HL-60 (cell line): Measurements from ENCODE around the gene VIPR2.

ENCODE experiments used
- DNase-seq, 2 experiments: peaks; one replicate each; pipeline ENCODE4 v3.0.0-alpha.2; 2010 to 2020; ENCODE audit warnings: low read depth in 1 of 2, low spot score in 1 of 2
- H3K27ac ChIP-seq: fragments of 250-450 bp; sonication (Bioruptor Pico); replicated peaks from 2 replicates; pipeline ENCODE4 v1.5.1; 2020; ENCODE audit warnings: mild to moderate bottlenecking, moderate library complexity
- H3K27me3 ChIP-seq: fragments of 250-450 bp; sonication (Bioruptor Pico); 2 replicates; pipeline ENCODE4 v1.5.1; 2021; ENCODE audit warnings: mild to moderate bottlenecking, moderate library complexity; ENCODE audit not compliant: insufficient read depth, poor library complexity, severe bottlenecking
- H3K4me3 ChIP-seq: replicated peaks from 2 replicates; pipeline ENCODE4 v1.5.1; 2011; ENCODE audit warnings: mild to moderate bottlenecking, control low read depth, low read length; ENCODE audit not compliant: insufficient read depth
- GABPA ChIP-seq: IDR thresholded peaks from 2 replicates; pipeline ENCODE4 v1.6.1; 2012; ENCODE audit warnings: low read depth
- POLR2AphosphoS5 ChIP-seq: IDR thresholded peaks from 2 replicates; pipeline ENCODE4 v1.6.1; 2012; ENCODE audit warnings: low read depth
- REST ChIP-seq: IDR thresholded peaks from 2 replicates; pipeline ENCODE4 v1.6.1; 2012; ENCODE audit warnings: low read depth; ENCODE audit not compliant: insufficient replicate concordance
- SPI1 ChIP-seq: IDR thresholded peaks from 2 replicates; pipeline ENCODE4 v1.6.1; 2012; ENCODE audit warnings: low read depth, mild to moderate bottlenecking, borderline replicate concordance
- TF ChIP-seq, protein P1 (sequence below): IDR thresholded peaks from one replicate; pipeline ENCODE4 v1.5.1; 2011; ENCODE audit warnings: low read length, control low read depth, inconsistent platforms; ENCODE audit not compliant: insufficient read depth

Gene VIPR2

DNA sequence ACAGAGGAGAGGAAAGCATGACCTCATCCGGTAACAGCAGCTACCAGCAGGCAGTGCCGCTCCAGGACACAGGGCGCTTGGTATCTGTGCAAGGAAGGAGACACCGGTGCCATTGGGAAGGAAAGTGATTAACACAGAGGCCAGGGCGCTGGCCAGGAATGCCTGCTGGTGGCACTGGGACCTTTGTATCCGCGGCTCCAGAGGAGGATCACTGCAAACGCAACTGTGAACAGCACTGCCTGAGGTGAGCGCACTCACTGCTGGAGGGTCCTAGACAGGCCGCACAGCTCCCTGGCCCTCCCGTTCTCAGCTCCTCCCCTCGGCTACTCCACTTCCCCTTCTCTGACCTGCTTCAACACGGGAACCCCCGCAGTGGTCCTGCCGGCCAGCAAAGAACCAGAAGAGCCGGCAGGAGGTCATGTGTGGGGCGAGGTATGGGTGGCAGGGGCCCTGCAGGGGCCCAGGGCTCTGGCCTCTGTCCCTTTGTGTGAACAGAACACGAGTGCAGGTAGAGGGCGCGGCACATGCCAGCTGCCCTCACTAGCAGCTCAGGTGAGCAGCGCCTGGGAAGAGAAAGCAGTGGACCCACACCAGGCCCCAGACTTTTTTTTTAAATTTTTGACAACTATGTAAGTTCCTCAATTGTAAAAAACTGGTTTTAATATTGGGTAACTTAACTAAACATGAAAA lies 107.6 kb downstream of the VIPR2 start:
- H3K27me3 ChIP-seq, result no peaks in the 10 kb centered on the region
- TF ChIP-seq POLR2AphosphoS5, result no peak
- peak; percentile 44; the same call in 1 of the 2 replicates for TF ChIP-seq SPI1
- DNase-seq, result no peak
- no peak overlapping the region for H3K27ac ChIP-seq
- no peak overlapping the region for H3K4me3 ChIP-seq

DNA sequence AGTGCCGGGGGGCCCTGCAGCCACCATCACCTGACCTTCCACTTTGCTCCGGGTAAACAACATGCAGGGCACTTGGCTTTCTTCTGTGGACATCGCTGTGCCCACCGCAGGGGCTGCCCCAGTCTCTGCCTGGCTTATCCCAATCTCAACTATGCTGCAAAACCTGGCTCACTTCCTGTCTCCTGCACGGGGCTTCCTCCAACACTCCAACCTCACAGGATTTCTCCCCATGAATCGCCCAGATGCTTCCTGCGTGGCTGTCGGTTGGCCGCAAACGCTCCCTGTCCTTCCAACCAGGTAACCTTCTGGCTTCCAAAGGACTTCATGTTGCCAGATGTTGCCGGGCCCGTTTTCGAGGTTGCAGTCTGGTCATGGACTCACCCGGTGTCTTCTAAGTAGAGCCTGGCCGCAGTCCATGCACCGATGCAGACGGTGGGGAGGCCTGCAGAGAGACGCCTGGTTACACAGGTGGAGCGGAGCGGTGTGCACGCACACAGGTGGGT lies 109.0 kb downstream of the VIPR2 start:
- Histone ChIP-seq H3K27ac (no peak overlapping the region), H3K27me3 (peaks cover 6% of the 10 kb centered on the region), H3K4me3 (no peak overlapping the region)
- no peak for TF ChIP-seq REST
- no peak for TF ChIP-seq POLR2AphosphoS5
- no peak for TF ChIP-seq SPI1
- TF ChIP-seq GABPA, result no peak
- no peak for DNase-seq

GRCh38 chr7:159034988-159035387 lies 109.7 kb downstream of the VIPR2 start:
- H3K27ac ChIP-seq, result no peak overlapping the region

GRCh38 chr7:159034394-159034793 lies 110.3 kb downstream of the VIPR2 start:
- TF ChIP-seq REST (no peak), GABPA (no peak), POLR2AphosphoS5 (no peak), SPI1 (no peak)
- TF ChIP-seq, protein P1, sequence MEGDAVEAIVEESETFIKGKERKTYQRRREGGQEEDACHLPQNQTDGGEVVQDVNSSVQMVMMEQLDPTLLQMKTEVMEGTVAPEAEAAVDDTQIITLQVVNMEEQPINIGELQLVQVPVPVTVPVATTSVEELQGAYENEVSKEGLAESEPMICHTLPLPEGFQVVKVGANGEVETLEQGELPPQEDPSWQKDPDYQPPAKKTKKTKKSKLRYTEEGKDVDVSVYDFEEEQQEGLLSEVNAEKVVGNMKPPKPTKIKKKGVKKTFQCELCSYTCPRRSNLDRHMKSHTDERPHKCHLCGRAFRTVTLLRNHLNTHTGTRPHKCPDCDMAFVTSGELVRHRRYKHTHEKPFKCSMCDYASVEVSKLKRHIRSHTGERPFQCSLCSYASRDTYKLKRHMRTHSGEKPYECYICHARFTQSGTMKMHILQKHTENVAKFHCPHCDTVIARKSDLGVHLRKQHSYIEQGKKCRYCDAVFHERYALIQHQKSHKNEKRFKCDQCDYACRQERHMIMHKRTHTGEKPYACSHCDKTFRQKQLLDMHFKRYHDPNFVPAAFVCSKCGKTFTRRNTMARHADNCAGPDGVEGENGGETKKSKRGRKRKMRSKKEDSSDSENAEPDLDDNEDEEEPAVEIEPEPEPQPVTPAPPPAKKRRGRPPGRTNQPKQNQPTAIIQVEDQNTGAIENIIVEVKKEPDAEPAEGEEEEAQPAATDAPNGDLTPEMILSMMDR, result no peak
- no peak overlapping the region for H3K27ac ChIP-seq
- no peak for DNase-seq
- peaks cover 7% of the 10 kb centered on the region for H3K27me3 ChIP-seq
- H3K4me3 ChIP-seq, result no peak overlapping the region

More at GRCh38 chr7:159034988-159035387, 109.7 kb downstream of the VIPR2 start:
- TF ChIP-seq SPI1 (no peak), REST (no peak)
- no peak overlapping the region for H3K4me3 ChIP-seq
- H3K27me3 ChIP-seq, result peaks cover 7% of the 10 kb centered on the region
- no peak for DNase-seq
